Osteocyte (in vitro differentiated cells): ENCODE measurements around the gene CD83. TPM values are rescaled to one million over a fixed set of nuclear protein-coding genes. Genes with fewer than 3 reads are reported as not detected.

Experiments used
- DNase-seq: peaks from one replicate; pipeline ENCODE4 v3.0.0; 2021; ENCODE audit warnings: mixed read lengths; ENCODE audit not compliant: unreplicated experiment; ENCODE audit errors: extremely low spot score
- H3K27ac Mint-ChIP-seq: one replicate; pipeline ENCODE4 v1.8.0; 2021; ENCODE audit warnings: mild to moderate bottlenecking, mixed read lengths; ENCODE audit not compliant: unreplicated experiment
- H3K27me3 Mint-ChIP-seq: one replicate; pipeline ENCODE4 v1.8.0; 2021; ENCODE audit warnings: mixed read lengths; ENCODE audit not compliant: unreplicated experiment
- H3K36me3 Mint-ChIP-seq: one replicate; pipeline ENCODE4 v1.8.0; 2021; ENCODE audit warnings: mixed read lengths; ENCODE audit not compliant: unreplicated experiment
- H3K4me1 Mint-ChIP-seq: one replicate; pipeline ENCODE4 v1.8.0; 2021; ENCODE audit warnings: mixed read lengths; ENCODE audit not compliant: unreplicated experiment
- H3K4me3 Mint-ChIP-seq: one replicate; pipeline ENCODE4 v1.8.0; 2021; ENCODE audit warnings: mild to moderate bottlenecking, moderate library complexity, mixed read lengths; ENCODE audit not compliant: unreplicated experiment
- H3K9me3 Mint-ChIP-seq: one replicate; pipeline ENCODE4 v1.8.0; 2021; ENCODE audit warnings: mixed read lengths; ENCODE audit not compliant: unreplicated experiment
- total RNA-seq: library from RNA; stranded (reverse); gene quantifications from 2 replicates; pipeline ENCODE4 v1.2.1, GENCODE V29; 2021
- TF ChIP-seq, protein P1 (sequence below): fragments of 200-600 bp; sonication (generic); IDR thresholded peaks from 2 replicates; pipeline ENCODE4 v1.5.0; 2021; ENCODE audit warnings: antibody characterized with exemption, mild to moderate bottlenecking, moderate library complexity

The CD83 gene
- total RNA-seq, 1 donor from 2014 or later: 1.4 TPM

DNA sequence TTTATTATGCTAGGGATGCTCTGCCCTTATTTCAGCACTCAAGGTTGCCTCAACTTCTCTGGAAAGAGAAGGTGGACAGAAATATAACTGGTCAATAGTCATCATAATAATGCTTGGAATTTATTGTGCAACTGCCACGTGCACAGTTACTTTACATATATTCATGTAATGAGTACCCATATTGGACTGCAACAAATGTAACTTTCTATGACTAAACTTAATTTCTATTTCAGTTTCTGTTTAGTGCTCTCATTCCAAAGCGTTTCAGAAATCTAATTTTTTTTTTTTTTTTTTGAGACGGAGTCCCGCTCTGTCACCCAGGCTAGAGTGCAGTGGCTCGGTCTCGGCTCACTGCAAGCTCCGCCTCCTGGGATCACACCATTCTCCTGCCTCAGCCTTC is 28.3 kb upstream of the CD83 start:
- Mint-ChIP-seq H3K4me3 (no peak overlapping the region), H3K27me3 (peaks cover 17% of the 10 kb centered on the region), H3K27ac (no peak overlapping the region), H3K36me3 (no peaks in the 10 kb centered on the region), H3K9me3 (no peaks in the 10 kb centered on the region), H3K4me1 (peaks cover 20% of the 10 kb centered on the region)
- no peak for DNase-seq
- TF ChIP-seq, protein P1, sequence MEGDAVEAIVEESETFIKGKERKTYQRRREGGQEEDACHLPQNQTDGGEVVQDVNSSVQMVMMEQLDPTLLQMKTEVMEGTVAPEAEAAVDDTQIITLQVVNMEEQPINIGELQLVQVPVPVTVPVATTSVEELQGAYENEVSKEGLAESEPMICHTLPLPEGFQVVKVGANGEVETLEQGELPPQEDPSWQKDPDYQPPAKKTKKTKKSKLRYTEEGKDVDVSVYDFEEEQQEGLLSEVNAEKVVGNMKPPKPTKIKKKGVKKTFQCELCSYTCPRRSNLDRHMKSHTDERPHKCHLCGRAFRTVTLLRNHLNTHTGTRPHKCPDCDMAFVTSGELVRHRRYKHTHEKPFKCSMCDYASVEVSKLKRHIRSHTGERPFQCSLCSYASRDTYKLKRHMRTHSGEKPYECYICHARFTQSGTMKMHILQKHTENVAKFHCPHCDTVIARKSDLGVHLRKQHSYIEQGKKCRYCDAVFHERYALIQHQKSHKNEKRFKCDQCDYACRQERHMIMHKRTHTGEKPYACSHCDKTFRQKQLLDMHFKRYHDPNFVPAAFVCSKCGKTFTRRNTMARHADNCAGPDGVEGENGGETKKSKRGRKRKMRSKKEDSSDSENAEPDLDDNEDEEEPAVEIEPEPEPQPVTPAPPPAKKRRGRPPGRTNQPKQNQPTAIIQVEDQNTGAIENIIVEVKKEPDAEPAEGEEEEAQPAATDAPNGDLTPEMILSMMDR: no peak

DNA sequence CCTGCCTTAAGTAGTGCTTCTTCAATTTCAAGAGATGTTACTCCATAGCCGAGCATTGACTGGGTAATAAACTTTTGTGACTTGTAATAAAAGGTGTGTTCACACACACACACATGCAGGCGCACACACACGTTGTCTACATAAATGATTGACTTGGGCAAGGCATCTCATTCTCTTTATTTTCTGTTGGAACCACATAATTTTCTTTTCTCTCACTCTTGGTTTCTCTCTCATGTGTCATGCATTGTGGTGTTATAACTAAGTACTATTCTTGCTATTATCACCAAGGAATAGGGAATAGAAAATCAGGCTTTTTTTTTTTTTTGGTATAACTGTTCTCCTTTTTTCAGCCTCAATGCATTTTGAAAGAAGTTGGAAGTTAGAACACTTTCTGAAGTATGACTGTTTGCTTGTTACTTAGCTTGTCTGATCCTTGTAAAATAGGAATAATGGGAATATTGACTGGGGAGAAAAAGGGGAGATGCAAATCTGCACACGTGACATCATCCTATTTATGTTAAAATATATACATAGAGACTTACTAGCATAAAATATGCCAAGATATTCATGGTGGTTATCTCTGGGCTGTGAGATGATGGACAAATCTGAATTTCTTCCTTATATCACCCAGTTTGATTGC is 26.1 kb upstream of the CD83 start:
- TF ChIP-seq, protein P1: no peak
- Mint-ChIP-seq H3K27me3 (peaks cover 16% of the 10 kb centered on the region), H3K4me3 (no peak overlapping the region), H3K4me1 (peaks cover 30% of the 10 kb centered on the region), H3K9me3 (no peaks in the 10 kb centered on the region), H3K36me3 (no peaks in the 10 kb centered on the region), H3K27ac (no peak overlapping the region)
- no peak for DNase-seq

DNA sequence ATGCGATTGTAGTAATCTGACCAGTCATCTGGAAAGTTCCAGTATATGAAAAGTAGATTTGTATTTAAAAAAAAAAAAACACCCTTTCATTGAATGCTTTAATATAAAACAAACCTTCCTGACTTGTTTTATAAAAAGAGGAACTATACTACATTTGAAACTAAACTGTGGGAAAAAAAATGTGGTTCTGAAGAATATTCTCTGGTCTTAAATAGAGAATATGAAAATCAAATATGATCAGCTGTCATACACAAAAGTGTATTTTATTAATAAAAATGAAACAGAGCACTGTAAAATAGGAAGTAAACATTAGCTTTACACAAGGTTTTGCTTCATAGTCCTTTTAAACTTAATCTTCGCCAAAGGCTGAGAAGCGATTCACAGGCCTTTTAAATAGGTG is 25.3 kb upstream of the CD83 start:
- peaks cover 10% of the 10 kb centered on the region for H3K27me3 Mint-ChIP-seq
- H3K4me3 Mint-ChIP-seq: no peak overlapping the region
- TF ChIP-seq, protein P1: no peak
- H3K27ac Mint-ChIP-seq: no peak overlapping the region
- H3K9me3 Mint-ChIP-seq: no peaks in the 10 kb centered on the region
- peaks cover 30% of the 10 kb centered on the region for H3K4me1 Mint-ChIP-seq
- DNase-seq: no peak
- H3K36me3 Mint-ChIP-seq: no peaks in the 10 kb centered on the region

DNA sequence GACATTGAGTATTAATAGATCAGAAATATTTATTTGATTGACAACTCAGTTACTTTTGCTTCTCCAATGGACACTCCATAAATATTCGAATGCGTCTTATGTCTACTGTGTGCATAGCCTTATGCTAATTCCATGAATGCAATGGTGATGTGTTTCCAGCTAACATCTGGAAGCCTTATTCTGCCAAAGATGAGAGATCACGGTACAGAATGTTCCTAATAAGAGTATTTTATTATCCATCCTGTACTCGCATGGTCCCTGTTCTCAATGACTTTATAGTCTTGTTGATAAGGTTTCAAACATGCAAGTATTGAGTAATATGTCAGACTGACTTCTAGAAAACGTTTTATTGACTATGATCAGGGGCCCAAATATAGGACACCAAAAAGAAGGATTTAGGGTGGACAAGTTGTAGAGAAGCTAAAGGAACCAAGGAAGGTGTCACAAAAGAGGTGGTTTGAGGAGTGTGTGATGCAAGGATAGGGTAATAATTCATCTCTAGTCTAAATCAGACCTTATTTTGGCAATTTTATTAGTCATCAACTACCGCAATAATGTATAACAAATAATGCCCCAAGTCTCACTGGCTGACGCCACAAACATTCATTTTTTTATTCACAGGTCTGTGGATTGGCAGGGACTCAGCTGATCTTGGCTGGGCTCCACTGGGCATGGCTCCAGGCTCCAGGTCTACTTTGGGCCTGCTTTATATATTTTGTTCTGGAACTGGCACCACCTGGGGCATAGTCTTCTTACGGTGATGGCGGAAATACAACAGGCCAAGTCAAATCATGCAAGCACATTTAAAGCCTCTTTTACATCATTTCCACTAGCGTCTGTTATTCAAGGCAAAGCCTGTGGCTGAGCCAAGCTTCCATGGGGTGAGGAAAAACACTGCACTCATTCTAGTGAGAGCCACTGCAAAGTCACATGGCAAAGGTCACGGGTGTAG is 24.5 kb upstream of the CD83 start:
- H3K9me3 Mint-ChIP-seq: no peaks in the 10 kb centered on the region
- DNase-seq: no peak

More for the DNA sequence above, 24.5 kb upstream of the CD83 start:
- peaks cover 8% of the 10 kb centered on the region for H3K27me3 Mint-ChIP-seq
- H3K4me1 Mint-ChIP-seq: peaks cover 30% of the 10 kb centered on the region
- no peaks in the 10 kb centered on the region for H3K36me3 Mint-ChIP-seq
- H3K4me3 Mint-ChIP-seq: no peak overlapping the region
- TF ChIP-seq, protein P1: no peak
- H3K27ac Mint-ChIP-seq: peak overlapping the region; percentile 54
